ENCODE results near the gene GMDS. TPM values are rescaled to one million over a fixed set of nuclear protein-coding genes. Genes with fewer than 3 reads are reported as not detected.
A peak's percentile ranks its signal among the peaks of the same experiment; 100 is the strongest.

Gene GMDS
- total RNA-seq, 1 donor = 23.2 TPM

DNA sequence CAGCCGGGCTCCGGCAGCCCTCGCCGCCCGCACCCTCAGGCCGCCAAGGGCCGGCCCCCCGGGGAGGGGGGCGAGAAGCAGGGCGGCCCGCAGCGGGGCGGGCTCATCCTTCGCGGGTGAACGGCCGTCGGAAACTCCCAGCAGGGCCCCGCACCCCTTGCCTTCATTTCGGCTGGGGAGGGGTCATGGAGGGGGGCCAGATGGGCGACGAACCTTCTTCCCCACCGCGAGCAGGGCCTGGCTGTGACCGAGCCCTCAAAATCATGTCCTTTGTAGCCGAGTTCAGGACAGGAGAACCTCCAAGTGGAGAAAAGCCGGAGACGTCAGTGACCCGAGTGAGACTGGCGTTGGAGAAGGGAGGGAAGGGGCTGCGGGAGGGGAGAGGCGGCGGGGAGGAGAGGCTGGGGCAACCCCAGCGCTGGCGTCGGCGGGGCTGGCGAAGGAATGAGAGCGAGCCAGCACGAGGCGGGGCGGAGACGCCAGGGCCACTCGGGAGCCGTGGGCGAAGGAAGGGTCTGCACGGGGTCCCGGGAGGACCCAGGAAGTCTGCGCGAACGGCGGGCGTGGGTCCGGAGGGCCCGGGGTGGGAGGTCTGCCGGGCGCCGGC lies 636.3 kb downstream of the GMDS start:
- Histone ChIP-seq H3K36me3 (ENCODE audit: insufficient read depth, low read length) (peaks cover 8% of the 10 kb centered on the region), H3K9me3 (ENCODE audit: low read depth, low read length) (no peaks in the 10 kb centered on the region), H4K20me1 (ENCODE audit: insufficient read depth, low read length) (peaks cover 22% of the 10 kb centered on the region), H3K27ac (ENCODE audit: low read depth, low read length) (peak overlapping the region; percentile 48), H3K4me2 (ENCODE audit: insufficient read depth, low read length) (peak overlapping the region; percentile 78), H2AFZ (ENCODE audit: low read length) (peak overlapping the region; percentile 56), H3K79me2 (ENCODE audit: insufficient read depth, low read length) (peaks cover 37% of the 10 kb centered on the region), H3K4me1 (ENCODE audit: insufficient read depth, low read length) (peaks cover 22% of the 10 kb centered on the region), H3K4me3 (ENCODE audit: insufficient read depth, low read length) (peak overlapping the region; percentile 73), H3K27me3 (ENCODE audit: insufficient read depth, low read length) (peaks cover 43% of the 10 kb centered on the region)
- peak; percentile 94 for DNase-seq (ENCODE audit: insufficient read length, low spot score, missing footprints)
- TF ChIP-seq, protein P1, sequence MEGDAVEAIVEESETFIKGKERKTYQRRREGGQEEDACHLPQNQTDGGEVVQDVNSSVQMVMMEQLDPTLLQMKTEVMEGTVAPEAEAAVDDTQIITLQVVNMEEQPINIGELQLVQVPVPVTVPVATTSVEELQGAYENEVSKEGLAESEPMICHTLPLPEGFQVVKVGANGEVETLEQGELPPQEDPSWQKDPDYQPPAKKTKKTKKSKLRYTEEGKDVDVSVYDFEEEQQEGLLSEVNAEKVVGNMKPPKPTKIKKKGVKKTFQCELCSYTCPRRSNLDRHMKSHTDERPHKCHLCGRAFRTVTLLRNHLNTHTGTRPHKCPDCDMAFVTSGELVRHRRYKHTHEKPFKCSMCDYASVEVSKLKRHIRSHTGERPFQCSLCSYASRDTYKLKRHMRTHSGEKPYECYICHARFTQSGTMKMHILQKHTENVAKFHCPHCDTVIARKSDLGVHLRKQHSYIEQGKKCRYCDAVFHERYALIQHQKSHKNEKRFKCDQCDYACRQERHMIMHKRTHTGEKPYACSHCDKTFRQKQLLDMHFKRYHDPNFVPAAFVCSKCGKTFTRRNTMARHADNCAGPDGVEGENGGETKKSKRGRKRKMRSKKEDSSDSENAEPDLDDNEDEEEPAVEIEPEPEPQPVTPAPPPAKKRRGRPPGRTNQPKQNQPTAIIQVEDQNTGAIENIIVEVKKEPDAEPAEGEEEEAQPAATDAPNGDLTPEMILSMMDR (IDR thresholded peaks at IDR 0.05; ENCODE audit: extremely low read depth, low read depth, low read length) = no peak

DNA sequence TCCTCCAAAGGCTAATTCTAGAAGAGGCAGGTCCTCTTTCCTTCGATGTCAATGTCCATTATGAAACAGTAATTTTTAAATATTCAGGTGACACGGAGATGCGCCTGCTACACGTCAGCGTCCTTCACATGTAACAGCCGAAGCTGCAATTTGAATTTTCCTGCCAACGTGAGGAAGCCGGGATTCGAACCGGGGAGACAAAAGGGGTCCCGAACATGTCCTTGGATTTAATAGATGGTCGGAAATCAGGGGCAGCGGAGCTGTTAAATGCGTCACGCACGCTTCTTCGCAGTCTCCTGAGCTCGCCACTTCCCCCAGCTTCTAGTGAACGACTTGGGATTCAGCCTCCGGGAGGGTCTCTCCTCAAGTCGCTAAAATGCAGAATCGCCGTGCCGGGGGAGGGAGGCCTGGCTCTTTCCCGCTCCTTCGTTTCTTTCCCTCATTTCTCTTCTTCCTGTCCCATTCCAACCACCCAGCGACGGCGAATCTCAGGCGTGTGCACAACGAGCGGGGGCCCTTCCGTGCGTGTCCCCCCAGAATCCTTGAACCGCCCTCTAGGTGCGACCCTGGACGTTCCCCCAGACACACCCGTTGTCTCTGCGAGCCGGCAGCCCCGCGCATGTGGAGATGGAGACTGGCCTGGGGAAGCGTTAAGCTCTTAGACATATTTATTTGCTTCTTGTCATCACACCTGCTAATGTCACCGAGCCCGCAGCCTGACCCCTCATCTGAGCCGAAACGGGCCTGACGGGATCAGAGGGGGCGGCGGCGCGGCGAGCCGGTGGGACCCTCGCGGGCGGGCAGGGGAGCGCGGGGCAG lies 637.0 kb downstream of the GMDS start:
- no peak overlapping the region for H3K27ac ChIP-seq (ENCODE audit: low read depth, low read length)
- peaks cover 20% of the 10 kb centered on the region for H4K20me1 ChIP-seq (ENCODE audit: insufficient read depth, low read length)
- H2AFZ ChIP-seq (ENCODE audit: low read length) = peak overlapping the region; percentile 22
- H3K4me3 ChIP-seq (ENCODE audit: insufficient read depth, low read length) = peak overlapping the region; percentile 73
- peaks cover 8% of the 10 kb centered on the region for H3K36me3 ChIP-seq (ENCODE audit: insufficient read depth, low read length)
- peak overlapping the region; percentile 78 for H3K4me2 ChIP-seq (ENCODE audit: insufficient read depth, low read length)
- no peaks in the 10 kb centered on the region for H3K9me3 ChIP-seq (ENCODE audit: low read depth, low read length)
- peaks cover 43% of the 10 kb centered on the region for H3K27me3 ChIP-seq (ENCODE audit: insufficient read depth, low read length)
- peak; percentile 85 for DNase-seq (ENCODE audit: insufficient read length, low spot score, missing footprints)
- TF ChIP-seq, protein P1 (IDR thresholded peaks at IDR 0.05; ENCODE audit: extremely low read depth, low read depth, low read length) = no peak
- peaks cover 30% of the 10 kb centered on the region for H3K79me2 ChIP-seq (ENCODE audit: insufficient read depth, low read length)
- peaks cover 25% of the 10 kb centered on the region for H3K4me1 ChIP-seq (ENCODE audit: insufficient read depth, low read length)

DNA sequence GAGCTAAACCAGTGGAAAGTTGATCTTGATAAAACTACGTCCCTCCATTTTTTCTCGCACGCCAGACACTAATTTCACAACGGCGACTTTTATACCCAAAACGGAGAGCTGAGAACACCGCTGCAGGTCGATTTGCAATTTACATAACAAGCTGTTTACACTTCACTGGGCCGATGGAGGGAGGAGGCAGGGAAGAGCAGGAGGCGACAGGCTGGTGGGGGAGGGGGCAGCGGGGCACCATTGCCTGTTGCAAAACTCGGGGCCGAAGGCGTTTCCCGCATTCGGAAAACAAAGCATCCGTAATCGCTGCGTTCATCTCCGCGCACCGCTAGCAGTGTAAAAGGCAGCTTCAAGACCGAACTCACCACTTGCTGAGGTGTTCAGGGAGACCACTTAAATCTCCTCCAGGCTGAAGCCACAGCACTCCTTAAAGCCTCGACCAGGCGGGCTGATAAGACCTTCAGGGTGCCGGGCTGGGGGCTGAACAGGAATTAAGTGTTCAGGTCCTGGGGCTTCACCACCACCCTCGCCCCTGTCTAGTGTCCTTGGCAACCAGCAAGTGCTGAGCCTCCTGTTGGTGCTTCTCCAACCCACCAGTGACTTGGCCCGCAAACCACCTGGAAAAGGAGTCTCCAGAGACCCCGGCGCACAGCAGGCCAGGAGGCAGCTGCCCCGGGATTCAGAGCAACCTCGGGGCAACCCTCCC lies 637.7 kb downstream of the GMDS start:
- TF ChIP-seq, protein P1 (IDR thresholded peaks at IDR 0.05; ENCODE audit: extremely low read depth, low read depth, low read length) = no peak
- Histone ChIP-seq H2AFZ (ENCODE audit: low read length) (no peak overlapping the region), H3K9me3 (ENCODE audit: low read depth, low read length) (no peaks in the 10 kb centered on the region), H3K27ac (ENCODE audit: low read depth, low read length) (no peak overlapping the region), H3K79me2 (ENCODE audit: insufficient read depth, low read length) (peaks cover 22% of the 10 kb centered on the region), H3K36me3 (ENCODE audit: insufficient read depth, low read length) (peaks cover 8% of the 10 kb centered on the region), H3K4me3 (ENCODE audit: insufficient read depth, low read length) (peak overlapping the region; percentile 73), H3K27me3 (ENCODE audit: insufficient read depth, low read length) (peaks cover 43% of the 10 kb centered on the region), H4K20me1 (ENCODE audit: insufficient read depth, low read length) (peaks cover 13% of the 10 kb centered on the region), H3K4me1 (ENCODE audit: insufficient read depth, low read length) (peaks cover 25% of the 10 kb centered on the region), H3K4me2 (ENCODE audit: insufficient read depth, low read length) (peak overlapping the region; percentile 78)
- DNase-seq (ENCODE audit: insufficient read length, low spot score, missing footprints) = peak; percentile 83
